Measurements from ENCODE around the gene KCNJ14.
A peak's percentile ranks its signal among the peaks of the same experiment; 100 is the strongest.
"Not testable (repeated sequence)": the region's sequence is repeated elsewhere in the genome, so short reads cannot be mapped to it uniquely, and the experiment has no call there.

KCNJ14 gene

DNA sequence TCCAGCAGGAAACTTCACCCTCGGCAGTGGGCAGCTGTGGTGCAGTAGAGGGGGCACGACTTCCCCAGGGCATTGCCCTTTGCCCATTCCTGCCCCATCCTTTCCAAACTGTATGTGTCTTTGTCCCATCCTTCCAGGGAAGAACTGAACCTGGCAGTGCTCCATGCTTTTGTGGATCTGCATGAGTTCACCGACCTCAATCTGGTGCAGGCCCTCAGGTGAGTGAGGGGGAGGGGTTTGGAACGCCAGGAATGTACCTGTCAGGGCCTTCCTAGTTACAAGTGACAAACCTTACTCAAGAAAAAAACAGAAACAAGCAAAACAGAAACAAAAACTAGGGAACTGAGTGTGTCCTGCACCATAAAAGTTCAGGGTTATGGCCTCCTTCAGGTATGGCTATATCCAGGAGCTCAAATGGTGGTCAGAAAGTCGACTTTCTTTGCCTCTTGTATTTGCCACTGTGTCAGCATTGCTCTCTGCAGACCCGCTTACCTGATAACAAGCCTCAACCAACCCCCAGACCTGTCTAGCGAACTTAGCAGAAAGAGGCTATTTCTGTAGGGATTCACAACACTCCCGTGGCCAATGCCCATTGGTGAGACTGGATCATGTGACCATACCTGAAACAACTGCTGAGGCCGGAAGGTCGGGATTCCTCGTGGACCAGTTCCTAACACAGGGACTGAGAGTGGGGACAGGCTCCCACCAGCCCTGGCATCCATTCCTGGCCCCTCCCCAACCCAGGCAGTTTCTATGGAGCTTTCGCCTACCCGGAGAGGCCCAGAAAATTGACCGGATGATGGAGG, 18.0 kb downstream of the KCNJ14 start:
- no peak for DNase-seq

DNA sequence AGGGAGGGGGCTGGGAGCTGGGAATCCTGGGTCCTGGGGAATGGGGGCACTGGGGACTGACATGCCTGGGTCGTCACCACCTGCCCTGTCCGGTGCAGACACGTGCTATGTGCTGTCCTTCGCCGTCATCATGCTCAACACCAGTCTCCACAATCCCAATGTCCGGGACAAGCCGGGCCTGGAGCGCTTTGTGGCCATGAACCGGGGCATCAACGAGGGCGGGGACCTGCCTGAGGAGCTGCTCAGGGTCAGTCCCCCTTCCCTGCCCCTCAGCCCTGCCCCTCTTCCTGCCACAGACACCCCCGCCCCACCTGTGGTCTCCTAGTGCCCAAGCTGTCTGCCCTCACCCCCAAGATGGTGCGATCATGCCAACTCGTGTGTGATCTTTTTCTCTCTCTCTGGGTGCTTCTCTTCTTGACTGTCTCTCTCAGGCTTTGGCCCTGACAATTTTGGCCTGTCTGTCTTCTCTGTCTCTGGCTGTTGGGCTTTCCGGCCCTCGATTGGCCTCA, 18.8 kb downstream of the KCNJ14 start:
- DNase-seq = no peak

DNA sequence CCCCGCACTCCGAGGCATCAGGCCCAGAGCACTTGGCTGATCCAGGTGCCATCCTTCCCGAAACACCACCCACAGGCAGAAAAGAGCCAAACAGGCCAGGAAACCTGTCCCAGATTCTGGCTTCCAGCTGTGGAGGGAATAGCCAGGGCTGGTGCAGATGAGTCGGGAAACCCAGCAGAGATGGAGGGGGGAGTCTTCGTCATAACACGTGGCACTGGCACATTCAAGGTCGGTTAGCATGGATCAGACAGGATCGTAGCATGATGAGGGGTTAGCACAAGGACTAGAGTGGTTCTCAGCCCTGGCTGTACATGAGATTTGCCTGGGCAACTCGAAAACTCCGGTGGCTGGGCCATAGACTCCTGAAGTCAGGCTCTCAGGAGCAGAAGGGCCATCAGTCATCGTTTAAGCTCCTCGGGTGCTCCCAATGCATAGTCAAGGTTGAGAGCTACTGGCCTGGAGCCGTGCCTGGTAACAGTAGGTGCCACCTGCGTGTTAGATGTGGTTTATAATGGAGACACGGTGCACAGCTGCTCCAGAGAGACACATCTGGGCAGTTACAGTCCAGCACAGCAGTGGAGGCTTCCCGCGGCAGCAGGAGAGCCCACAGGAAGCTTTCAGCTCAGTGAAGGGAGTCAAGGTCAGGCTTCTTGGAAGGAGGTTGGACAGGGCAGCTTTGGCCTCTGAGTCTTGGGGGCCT, 20.1 kb downstream of the KCNJ14 start:
- DNase-seq = no peak

DNA sequence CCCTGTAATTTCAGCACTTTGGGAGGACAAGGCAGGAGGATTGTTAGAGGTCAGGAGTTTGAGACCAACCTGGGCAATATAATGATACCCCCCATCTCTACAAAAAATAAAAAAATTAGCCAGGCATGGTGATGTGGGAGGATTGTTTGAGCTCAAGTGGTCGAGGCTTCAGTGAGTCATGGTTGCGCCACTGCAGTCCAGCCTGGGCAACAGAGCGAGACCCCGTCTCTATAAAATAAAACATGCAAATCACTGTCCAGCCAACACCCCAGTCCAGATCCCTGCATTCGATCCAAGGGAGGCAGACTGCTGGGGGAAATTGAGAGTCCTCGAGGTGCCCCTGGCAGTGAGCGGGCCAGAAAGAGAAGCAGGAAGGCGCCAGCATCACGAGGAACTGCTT, 20.8 kb downstream of the KCNJ14 start:
- no peak for DNase-seq

DNA sequence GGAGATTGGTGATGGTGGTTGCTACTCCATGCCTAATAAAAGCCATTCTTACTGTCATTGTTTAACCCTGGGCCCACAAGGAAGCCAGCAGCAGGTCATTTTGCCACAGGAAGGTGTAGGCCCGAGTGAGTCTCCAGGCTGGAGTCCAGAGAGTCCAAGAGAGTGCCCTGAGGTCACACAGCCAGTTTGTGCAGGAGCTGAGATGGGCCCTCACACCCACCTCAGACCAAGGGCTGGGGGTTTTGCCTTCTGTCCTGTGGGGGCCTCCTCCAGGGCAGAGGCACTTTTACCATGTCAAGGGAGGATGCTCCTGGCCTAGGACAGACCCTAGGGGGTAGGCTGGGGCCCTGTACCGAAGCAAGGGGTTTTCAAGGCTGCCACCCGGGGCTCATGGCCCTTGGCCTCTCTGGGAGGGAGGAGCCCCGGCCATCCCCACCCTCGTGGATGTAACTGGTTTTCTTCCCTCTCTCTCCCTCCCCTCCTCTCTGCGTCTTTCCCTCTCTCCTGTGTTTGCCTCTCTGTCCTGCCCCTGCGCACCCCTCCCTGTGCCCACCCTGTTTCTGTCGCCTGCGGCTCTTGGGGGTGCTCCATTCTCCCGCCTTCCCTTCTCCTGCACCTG, 21.8 kb downstream of the KCNJ14 start:
- DNase-seq = no peak

GRCh38 chr19:48477698-48478338, 22.4 kb downstream of the KCNJ14 start:
- no peak for DNase-seq

- no peak for DNase-seq
Measured at GRCh38 chr19:48478339-48479256, 23.2 kb downstream of the KCNJ14 start.

- DNase-seq = no peak
Measured at GRCh38 chr19:48479686-48480085, 24.3 kb downstream of the KCNJ14 start.

- peak; percentile 28 to 58 (median 40) for DNase-seq
Measured at GRCh38 chr19:48480183-48480557, 24.8 kb downstream of the KCNJ14 start.

- peak; percentile 29 to 70 (median 50) for DNase-seq
Measured at GRCh38 chr19:48480558-48481500, 25.5 kb downstream of the KCNJ14 start.

DNA sequence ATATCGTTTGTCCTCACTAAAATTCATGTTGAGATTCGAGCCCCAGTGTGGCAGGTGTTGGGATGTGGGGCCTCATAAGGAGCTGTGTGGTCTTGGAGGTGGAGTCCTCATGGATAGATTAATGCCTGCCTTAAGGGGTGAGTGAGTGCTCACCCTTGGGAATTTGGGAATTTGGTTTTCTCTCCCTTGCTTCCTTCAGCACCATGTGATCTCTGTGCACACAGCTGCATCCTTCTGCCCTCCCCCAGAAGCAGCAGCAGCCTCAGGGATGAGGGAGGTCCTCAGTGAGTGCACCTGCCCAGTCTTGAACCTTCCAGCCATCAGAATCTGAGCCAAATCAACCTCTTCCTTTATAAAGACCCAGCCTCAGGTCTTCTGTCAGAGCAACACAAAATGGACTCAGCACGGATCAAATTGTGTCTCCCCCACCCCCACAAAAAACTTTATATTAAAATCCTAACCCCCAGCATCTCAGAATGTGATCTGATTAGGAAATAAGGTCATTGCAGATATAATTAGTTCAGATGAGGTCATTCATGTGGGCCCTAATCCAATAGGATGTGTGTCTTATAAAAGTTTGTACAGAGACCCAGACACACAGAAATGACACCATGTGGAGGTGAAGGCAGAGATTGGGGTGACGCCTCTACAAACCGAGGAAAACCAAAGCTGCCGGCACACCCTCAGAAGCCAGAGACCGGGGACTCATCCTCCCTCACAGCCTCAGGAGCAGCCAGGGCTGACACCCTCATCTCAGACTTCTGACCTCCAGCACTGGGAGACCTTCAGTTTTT, 26.7 kb downstream of the KCNJ14 start:
- DNase-seq = no peak

GRCh38 chr19:48483301-48483700, 27.9 kb downstream of the KCNJ14 start:
- DNase-seq = no peak

DNA sequence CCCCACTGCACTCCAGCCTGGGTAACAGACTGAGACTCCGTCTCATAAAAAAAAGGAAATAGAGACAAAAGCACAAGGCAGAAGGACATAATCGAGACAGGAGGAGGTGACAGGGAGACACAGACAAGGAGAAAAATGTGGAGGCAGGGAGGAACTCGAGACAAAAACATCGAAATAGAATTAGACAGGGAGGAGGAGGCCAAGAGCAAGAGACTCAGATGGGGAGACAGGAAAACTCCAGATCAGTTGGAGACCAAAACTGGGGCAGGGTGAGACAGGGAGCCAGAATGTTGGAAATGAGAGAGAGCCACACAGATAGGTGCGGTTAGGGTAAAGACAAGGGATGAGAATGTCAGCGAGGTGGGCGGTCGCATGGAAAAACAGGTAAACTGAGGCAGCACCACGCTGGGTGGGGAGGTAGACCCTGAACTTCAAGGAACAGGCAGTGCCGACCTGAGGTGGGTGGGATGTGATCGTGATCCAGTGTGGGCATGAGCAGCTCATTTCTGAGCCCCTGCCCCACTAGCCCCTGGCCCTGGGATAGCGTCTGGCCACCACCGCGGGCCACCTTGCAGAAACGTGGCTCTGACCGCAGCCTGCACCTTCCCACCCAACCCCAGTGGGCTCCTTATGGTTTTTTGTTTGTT, 29.0 kb downstream of the KCNJ14 start:
- DNase-seq = no peak

GRCh38 chr19:48484931-48485612, 29.7 kb downstream of the KCNJ14 start:
- no peak for DNase-seq

GRCh38 chr19:48486706-48487105, 31.3 kb downstream of the KCNJ14 start:
- not testable (repeated sequence) for DNase-seq

DNA sequence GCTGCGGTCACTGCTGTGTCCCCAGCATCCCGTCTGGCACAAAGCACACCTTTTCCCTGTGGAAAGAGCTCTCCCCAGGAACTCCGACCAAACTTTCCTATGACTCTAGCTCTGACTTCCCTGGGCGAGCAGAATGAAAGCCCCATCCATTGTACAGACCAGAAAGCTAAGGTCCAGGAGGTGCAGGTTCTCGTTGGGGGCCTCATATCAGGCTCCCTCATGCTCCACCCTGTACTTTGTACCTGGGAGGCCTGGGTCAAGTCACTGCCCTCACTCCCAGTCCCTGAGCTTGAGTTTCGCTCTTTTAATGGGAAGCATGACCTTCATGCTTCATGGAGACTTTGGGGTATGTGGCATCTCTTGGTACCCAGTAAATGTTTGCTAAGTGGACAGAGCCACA, 32.2 kb downstream of the KCNJ14 start:
- DNase-seq = no peak

GRCh38 chr19:48487948-48488347, 32.6 kb downstream of the KCNJ14 start:
- DNase-seq = no peak

DNA sequence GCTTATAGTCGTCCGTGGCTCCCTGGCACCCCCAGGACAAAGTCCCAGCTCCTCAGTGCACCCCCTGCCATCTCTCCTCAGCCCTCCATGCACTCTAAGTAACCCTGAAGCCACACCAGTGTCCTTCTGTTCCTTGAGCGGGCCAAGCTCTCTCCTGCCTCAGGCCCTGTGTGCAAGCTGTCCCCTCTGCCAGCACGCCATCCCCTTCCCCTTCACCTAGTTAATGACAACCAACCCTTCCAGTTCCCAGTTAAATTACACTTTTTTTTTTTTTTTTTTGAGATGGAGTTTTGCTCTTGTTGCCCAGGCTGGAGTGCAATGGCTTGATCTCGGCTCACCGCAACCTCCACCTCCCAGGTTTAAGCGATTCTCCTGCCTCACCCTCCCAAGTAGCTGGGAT, 33.1 kb downstream of the KCNJ14 start:
- not testable (repeated sequence) for DNase-seq

Measured in suppressor macrophage (primary cell).